D721Med (cell line): ENCODE data around the gene DCUN1D4.

Source experiments
- DNase-seq: peaks from one replicate; pipeline ENCODE4 v3.0.0; 2011; ENCODE audit warnings: low spot score; ENCODE audit not compliant: insufficient read length
- FAIRE-seq: peaks from 2 replicates; lab custom pipeline; 2011; peaks lifted over from hg19 to GRCh38; lab: Jason Lieb, UNC
- CTCF ChIP-seq: IDR thresholded peaks from 2 replicates; pipeline ENCODE4 v1.5.1; 2012; ENCODE audit warnings: mild to moderate bottlenecking, control low read depth; ENCODE audit not compliant: insufficient read depth; ENCODE audit errors: missing control alignments

Gene DCUN1D4

GRCh38 chr4:51909236-51909703 is 66.3 kb downstream of the DCUN1D4 start:
- no peak for DNase-seq
- FAIRE-seq = no peak
- TF ChIP-seq CTCF = no peak

GRCh38 chr4:51918251-51918650 is 75.3 kb downstream of the DCUN1D4 start:
- no peak for TF ChIP-seq CTCF
- DNase-seq (no peak), FAIRE-seq (no peak)

- DNase-seq = no peak
- no peak for FAIRE-seq
- TF ChIP-seq CTCF = no peak
Observed at GRCh38 chr4:51923343-51923742, 80.4 kb downstream of the DCUN1D4 start.

GRCh38 chr4:51925307-51925706 is 82.4 kb downstream of the DCUN1D4 start:
- FAIRE-seq = no peak
- DNase-seq = no peak
- TF ChIP-seq CTCF = no peak

- no peak for TF ChIP-seq CTCF
- DNase-seq = no peak
- FAIRE-seq = no peak
Observed at GRCh38 chr4:51930557-51930956, 87.6 kb downstream of the DCUN1D4 start.

- DNase-seq (no peak), FAIRE-seq (no peak)
- no peak for TF ChIP-seq CTCF
Observed at GRCh38 chr4:51931461-51931860, 88.5 kb downstream of the DCUN1D4 start.

GRCh38 chr4:51932261-51932660 is 89.3 kb downstream of the DCUN1D4 start:
- TF ChIP-seq CTCF = no peak
- FAIRE-seq (no peak), DNase-seq (no peak)
